SJCRH30 (cell line): ENCODE results near the gene CNTNAP2. TPM values are rescaled to one million over a fixed set of nuclear protein-coding genes. Genes with fewer than 3 reads are reported as not detected.

ENCODE experiments used
- DNase-seq, 2 experiments: peaks; one replicate each; pipeline ENCODE4 v3.0.0-alpha.2; 2015 to 2020
- H3K27ac ChIP-seq: fragments of 250-450 bp; sonication (Bioruptor Pico); 2 replicates; pipeline ENCODE4 v1.5.1; 2020; ENCODE audit warnings: mild to moderate bottlenecking, moderate library complexity
- H3K27me3 ChIP-seq: fragments of 250-450 bp; sonication (Bioruptor Pico); 2 replicates; pipeline ENCODE4 v1.5.1; 2020; ENCODE audit warnings: mild to moderate bottlenecking, moderate library complexity
- H3K36me3 ChIP-seq: fragments of 250-450 bp; sonication (Bioruptor Pico); 2 replicates; pipeline ENCODE4 v1.5.1; 2020; ENCODE audit warnings: mild to moderate bottlenecking, moderate library complexity
- H3K4me1 ChIP-seq: fragments of 250-450 bp; sonication (Bioruptor Pico); 2 replicates; pipeline ENCODE4 v1.5.1; 2020; ENCODE audit warnings: mild to moderate bottlenecking, moderate library complexity
- H3K4me3 ChIP-seq: fragments of 250-450 bp; sonication (Bioruptor Pico); 2 replicates; pipeline ENCODE4 v1.5.1; 2020; ENCODE audit warnings: mild to moderate bottlenecking, moderate library complexity
- H3K9me3 ChIP-seq: fragments of 250-450 bp; sonication (Bioruptor Pico); replicated peaks from 2 replicates; pipeline ENCODE4 v1.5.1; 2020; ENCODE audit warnings: mild to moderate bottlenecking, moderate library complexity
- total RNA-seq: library from RNA; depleted of rRNA; stranded (reverse); fragments of >200 nt; shearing (Covaris generic); gene quantifications from 2 replicates; pipeline ENCODE4 v1.2.3, GENCODE V29; 2014

CNTNAP2 gene
- total RNA-seq, 1 experiment from 2014 or later: not detected

DNA sequence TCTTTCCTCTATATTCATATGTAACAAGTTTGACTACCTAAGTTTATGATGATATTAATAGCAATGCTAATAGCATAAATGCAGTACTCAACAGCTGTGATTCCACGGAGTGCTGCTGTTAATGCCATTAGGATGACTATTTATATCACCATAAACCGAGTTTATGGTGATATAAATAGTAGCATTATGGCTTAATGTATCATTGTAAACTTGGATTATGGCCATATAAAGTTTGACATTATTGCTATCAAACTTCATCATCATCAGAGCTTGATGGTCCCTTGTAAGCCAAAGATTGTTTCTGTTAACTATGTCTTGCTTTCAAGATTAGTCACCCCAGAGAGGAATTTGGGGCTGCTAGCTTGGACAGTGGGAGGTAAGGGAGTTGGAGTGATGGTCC lies 1861.6 kb downstream of the CNTNAP2 start:
- no peaks in the 10 kb centered on the region for H3K9me3 ChIP-seq
- no peaks in the 10 kb centered on the region for H3K27me3 ChIP-seq
- no peak for DNase-seq
- H3K4me1 ChIP-seq: no peaks in the 10 kb centered on the region
- no peaks in the 10 kb centered on the region for H3K36me3 ChIP-seq
- no peak overlapping the region for H3K4me3 ChIP-seq
- H3K27ac ChIP-seq: no peak overlapping the region

DNA sequence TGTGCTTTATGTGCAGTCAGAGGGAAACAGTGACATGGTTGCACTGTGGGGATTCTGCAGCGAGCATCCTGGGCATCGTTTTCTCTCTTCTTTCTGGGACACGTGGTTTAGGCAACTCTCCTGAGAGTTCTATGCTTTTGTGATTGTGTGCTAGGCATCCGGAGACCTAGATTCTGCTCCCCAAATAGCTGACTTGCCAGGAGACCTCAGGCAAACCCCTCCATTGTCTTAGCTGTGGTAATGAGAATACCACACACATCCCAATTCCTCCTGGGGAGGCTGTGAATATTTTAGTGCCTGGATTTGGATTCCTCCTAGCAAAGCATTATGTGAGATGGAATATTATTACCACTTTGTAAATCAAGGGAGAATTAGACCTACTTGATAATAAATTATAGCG lies 1862.0 kb downstream of the CNTNAP2 start:
- no peaks in the 10 kb centered on the region for H3K36me3 ChIP-seq
- H3K27me3 ChIP-seq: no peaks in the 10 kb centered on the region

DNA sequence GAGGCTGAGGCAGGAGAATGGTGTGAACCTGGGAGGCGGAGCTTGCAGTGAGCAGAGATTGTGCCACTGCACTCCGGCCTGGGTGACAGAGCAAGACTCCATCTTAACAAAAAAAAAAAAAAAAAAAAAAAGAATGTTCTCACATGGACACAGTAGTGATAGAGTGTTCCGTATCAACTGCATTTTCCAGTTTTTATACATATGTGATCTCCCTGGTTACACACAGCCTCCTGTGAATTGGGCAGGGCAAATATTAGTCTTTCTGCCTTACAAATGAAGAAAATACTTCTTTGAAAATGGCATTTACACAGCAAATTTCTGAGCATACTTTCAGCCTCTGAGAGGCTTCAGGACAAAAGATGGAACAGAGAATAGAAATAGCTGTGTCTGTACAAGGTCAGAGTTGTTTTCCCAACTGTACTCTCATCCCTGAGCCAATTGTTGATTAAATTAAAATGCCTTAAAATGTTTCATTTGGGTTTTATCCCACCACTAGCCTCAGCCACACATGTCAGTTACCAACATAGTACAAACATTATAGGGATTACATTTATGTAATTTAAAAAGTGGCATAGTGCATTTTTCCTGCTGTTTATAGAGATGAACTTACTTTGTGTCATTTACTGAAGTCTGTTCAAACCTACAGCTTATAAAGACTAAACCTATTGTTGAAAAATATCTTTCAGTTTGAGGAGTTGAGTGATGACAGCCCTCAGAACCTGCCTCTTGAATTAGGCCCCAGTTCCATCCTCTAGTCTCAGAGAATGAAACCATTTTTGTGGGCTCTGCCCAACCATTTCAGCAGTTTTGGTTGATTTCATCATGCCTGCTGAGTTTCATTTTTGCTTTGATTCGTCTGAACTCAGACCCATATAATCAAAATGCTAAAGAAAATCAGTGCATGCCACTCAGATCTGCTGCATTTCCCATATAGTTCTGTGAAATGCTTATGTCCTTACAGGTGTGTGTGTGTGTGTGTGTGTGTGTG lies 1864.5 kb downstream of the CNTNAP2 start:
- Histone ChIP-seq H3K27ac (no peak overlapping the region), H3K36me3 (no peaks in the 10 kb centered on the region), H3K4me3 (no peak overlapping the region), H3K9me3 (no peaks in the 10 kb centered on the region), H3K4me1 (no peaks in the 10 kb centered on the region), H3K27me3 (no peaks in the 10 kb centered on the region)
- no peak for DNase-seq

More for the DNA sequence above, 1862.0 kb downstream of the CNTNAP2 start:
- no peak for DNase-seq
- Histone ChIP-seq H3K27ac (no peak overlapping the region), H3K4me3 (no peak overlapping the region), H3K9me3 (no peaks in the 10 kb centered on the region), H3K4me1 (no peaks in the 10 kb centered on the region)

DNA sequence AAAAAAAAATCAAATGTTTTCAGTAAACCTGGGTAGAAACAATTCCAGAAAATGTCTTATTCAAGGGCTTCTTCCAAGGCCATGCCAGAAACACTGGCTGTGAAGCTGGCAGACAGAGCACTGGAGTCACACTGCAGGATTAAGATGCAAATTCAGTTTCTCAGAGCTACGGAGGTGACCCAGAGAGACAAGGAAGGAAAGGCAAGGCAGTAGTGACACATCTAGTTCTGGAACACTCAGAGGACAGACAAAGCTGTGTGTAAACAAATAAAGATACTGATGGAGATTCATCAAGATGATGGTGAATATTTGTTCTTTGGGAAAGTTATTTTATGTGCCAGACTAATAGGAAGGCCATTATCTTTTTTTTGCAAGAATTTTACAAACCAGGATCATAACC lies 1865.7 kb downstream of the CNTNAP2 start:
- Histone ChIP-seq H3K4me1 (no peaks in the 10 kb centered on the region), H3K9me3 (no peaks in the 10 kb centered on the region)

DNA sequence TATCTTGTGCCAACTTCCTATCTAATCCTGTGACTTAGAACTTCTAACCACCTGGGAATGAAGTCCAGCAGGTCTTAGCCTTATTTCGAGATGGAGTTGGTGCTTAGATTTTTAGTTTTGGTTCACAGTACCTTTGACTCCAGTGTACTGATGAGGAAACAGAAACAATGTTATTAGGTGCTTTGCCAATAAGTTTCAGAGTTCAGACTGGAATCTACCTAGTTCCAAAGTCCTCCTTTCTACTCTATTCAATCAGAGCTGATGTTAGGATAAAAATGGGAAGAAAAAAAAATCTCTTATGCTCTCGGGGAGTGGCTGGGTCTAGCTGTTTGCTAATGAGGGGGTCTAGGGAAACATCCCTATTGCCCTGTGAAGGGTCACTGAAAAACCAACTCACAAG lies 1867.7 kb downstream of the CNTNAP2 start:
- no peaks in the 10 kb centered on the region for H3K36me3 ChIP-seq
- H3K9me3 ChIP-seq: no peaks in the 10 kb centered on the region
- no peaks in the 10 kb centered on the region for H3K4me1 ChIP-seq
- H3K27ac ChIP-seq: no peak overlapping the region
- H3K4me3 ChIP-seq: no peak overlapping the region
- no peaks in the 10 kb centered on the region for H3K27me3 ChIP-seq
- DNase-seq: no peak

More for the DNA sequence above, 1865.7 kb downstream of the CNTNAP2 start:
- Histone ChIP-seq H3K27me3 (no peaks in the 10 kb centered on the region), H3K27ac (no peak overlapping the region), H3K36me3 (no peaks in the 10 kb centered on the region), H3K4me3 (no peak overlapping the region)
- DNase-seq: no peak

DNA sequence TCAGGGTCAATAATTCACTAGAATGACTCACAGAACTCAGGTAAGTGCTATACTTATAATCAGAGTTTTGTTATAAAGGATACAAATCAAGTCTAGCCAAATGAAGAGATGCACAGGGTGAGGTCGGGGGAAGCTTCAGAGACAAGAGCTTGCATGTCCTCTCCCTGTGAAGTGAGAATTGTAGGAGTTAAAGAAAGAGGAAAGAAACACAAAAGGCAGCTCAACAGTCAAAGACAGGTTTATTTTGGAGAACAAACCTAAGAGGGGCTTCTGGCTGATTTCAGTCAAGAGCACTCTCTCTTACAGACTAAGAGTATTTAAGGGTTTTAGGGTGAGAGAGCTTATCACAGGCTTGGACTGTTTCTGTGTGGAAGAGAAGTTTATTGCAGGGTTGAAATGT lies 1873.5 kb downstream of the CNTNAP2 start:
- DNase-seq: no peak
- Histone ChIP-seq H3K27ac (no peak overlapping the region), H3K9me3 (no peaks in the 10 kb centered on the region; the same call in 1 of the 2 replicates), H3K4me1 (no peaks in the 10 kb centered on the region), H3K4me3 (no peak overlapping the region), H3K27me3 (no peaks in the 10 kb centered on the region), H3K36me3 (no peaks in the 10 kb centered on the region)

DNA sequence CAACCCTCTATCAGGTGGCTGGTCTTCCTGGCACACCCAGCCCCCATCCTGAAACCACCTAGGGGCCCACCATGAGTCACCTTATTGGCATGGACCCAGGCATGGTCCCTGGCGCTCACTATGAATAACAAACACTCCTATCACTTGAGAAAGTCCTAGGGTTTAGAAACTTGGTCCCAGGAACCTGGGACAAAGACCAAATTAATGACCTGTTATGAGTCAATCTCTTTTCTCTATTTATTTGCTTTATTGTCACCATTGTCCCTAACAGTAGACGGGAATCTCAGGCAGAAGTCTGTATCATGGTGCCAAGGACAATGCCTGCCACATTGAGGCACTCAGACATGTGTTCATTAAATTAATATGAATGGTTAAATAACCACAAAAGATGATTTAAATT lies 1874.3 kb downstream of the CNTNAP2 start:
- Histone ChIP-seq H3K36me3 (no peaks in the 10 kb centered on the region), H3K9me3 (no peaks in the 10 kb centered on the region; the same call in 1 of the 2 replicates), H3K27ac (no peak overlapping the region), H3K4me3 (no peak overlapping the region), H3K27me3 (no peaks in the 10 kb centered on the region), H3K4me1 (no peaks in the 10 kb centered on the region)
- no peak for DNase-seq

DNA sequence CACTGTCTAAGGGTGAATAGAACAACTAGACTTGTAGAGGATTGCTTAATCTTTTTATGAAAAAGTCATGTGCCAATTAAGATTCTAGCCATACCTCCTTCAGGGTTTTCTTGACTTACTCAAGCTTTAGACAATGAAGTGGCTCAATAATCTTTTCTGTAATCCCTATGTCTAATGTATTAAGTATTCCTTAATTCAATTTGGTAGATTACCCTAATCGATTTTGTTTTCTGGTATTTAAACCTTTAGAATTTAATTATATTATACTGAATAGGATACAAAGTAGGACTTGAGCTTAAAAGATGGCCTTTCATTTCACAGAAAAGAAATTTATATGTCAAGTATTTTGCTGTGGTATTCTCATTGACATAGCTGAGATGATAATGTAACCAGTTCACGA lies 1876.1 kb downstream of the CNTNAP2 start:
- no peak for DNase-seq
- H3K4me3 ChIP-seq: no peak overlapping the region
- H3K4me1 ChIP-seq: no peaks in the 10 kb centered on the region
- H3K36me3 ChIP-seq: no peaks in the 10 kb centered on the region
- H3K9me3 ChIP-seq: no peaks in the 10 kb centered on the region; the same call in 1 of the 2 replicates
- H3K27ac ChIP-seq: no peak overlapping the region
- 0 out of 2 replicates have a peak, but pooled peaks cover 2% of the 10 kb centered on the region for H3K27me3 ChIP-seq

DNA sequence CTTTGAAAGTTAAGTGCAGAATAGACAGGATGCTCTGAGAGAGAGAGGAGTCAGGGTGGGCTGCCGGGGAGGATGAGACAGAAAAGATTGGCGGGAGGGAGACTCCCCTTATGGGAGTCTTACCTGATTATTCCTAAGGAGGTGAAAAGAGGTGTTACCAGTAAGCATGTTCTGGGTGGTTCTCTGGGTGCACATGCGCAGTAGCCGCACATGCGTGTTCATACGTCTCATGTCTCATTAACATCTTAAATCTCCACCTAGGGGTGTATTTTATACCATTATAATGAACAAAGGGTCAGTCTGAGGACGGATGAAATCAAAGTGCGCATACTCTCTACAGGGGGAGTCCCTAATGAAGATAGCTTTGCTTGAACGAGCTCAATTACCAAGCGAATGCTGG lies 1881.0 kb downstream of the CNTNAP2 start:
- no peaks in the 10 kb centered on the region for H3K36me3 ChIP-seq
- H3K4me1 ChIP-seq: no peaks in the 10 kb centered on the region
- H3K4me3 ChIP-seq: no peak overlapping the region
- no peaks in the 10 kb centered on the region for H3K9me3 ChIP-seq
- no peak for DNase-seq
- 0 out of 2 replicates have a peak, but pooled peaks cover 7% of the 10 kb centered on the region for H3K27me3 ChIP-seq
- H3K27ac ChIP-seq: no peak overlapping the region

DNA sequence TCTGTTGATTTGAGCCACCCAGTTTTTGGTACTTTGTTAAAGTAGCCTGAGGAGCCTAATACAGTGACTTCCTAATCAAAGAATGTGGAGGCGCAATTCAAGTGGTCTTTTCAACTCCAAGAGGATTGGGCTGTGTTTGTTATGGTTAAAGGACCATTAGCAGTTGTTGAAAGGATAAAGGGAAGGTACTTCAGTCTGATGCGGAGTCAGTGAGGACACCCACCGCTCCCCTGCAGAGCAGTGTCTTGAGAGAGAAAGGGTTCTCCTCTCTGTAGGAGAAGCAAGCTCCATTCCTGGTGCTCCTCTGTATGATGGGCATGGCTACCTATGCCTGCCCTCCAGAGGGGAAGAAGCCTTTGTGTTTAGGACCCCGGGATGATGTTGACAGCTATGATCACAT lies 1883.4 kb downstream of the CNTNAP2 start:
- no peaks in the 10 kb centered on the region for H3K9me3 ChIP-seq
- no peaks in the 10 kb centered on the region for H3K36me3 ChIP-seq
- no peak overlapping the region for H3K27ac ChIP-seq
- H3K4me3 ChIP-seq: no peak overlapping the region
- H3K27me3 ChIP-seq: 0 out of 2 replicates have a peak, but pooled peaks cover 9% of the 10 kb centered on the region
- no peak for DNase-seq
- H3K4me1 ChIP-seq: no peaks in the 10 kb centered on the region

DNA sequence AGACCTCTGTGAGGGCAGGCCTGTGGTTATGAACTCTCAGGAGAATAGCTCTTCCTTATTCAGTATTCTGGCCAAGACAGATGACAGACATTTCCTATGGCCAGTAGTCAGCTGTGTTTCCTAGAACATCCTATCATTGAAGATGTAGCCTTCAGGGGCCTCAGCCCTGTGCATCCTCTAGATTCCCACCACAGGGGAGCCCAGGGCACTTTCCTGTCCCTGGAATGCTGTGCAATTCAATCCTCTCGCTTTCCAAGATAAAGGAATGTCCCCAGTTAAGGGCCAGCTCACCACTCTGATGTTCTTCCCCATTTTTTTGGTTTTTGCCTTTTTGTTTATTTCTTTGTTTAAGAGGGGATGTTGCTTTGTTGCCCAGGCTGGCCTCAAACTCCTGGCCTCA lies 1895.2 kb downstream of the CNTNAP2 start:
- Histone ChIP-seq H3K27ac (no peak overlapping the region), H3K9me3 (no peaks in the 10 kb centered on the region), H3K4me1 (no peaks in the 10 kb centered on the region), H3K27me3 (peaks cover 10% of the 10 kb centered on the region), H3K4me3 (no peak overlapping the region), H3K36me3 (no peaks in the 10 kb centered on the region)
- DNase-seq: no peak

DNA sequence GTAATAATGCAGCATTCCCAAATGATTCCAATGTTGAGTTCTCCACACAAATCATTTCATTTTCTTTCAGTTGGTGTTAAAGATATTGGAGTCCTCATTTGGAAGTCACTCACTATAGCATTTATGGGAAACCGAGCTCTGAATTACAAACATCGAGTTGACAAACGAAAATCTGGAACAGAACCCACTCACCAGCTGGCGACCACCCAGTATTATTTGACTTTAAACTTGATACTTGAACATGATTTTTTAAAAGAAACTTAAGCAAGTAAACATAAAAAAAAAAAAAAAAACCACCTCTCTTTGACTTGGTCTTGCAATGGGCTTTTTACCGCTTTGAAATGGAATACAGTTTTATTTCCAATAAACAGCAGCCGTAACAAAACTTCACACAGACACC lies 1897.4 kb downstream of the CNTNAP2 start:
- Histone ChIP-seq H3K27ac (no peak overlapping the region), H3K27me3 (peaks cover 9% of the 10 kb centered on the region), H3K4me3 (no peak overlapping the region), H3K9me3 (no peaks in the 10 kb centered on the region), H3K36me3 (no peaks in the 10 kb centered on the region), H3K4me1 (no peaks in the 10 kb centered on the region)
- DNase-seq: no peak

DNA sequence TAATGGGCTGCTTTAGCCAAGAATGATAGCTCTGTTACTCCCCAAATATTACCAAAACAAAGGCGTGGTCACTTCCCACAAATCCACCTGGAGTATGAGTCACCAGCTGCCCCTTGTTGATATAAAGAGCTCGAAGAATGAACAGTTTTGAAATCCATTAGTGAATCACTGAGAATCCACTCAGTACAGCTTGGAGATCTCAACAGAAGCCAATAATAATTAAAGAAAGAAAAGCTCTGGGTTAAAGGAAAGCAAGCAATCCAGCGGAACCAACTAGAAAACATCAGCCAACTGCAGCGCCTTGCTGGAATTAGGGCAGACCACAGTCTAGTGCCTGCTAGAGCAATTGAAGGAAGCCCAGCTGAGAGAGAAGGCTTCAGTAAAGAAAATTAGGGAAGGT lies 1897.9 kb downstream of the CNTNAP2 start:
- Histone ChIP-seq H3K4me3 (no peak overlapping the region), H3K4me1 (no peaks in the 10 kb centered on the region), H3K36me3 (no peaks in the 10 kb centered on the region), H3K9me3 (no peaks in the 10 kb centered on the region), H3K27me3 (peaks cover 7% of the 10 kb centered on the region), H3K27ac (no peak overlapping the region)
- DNase-seq: no peak

DNA sequence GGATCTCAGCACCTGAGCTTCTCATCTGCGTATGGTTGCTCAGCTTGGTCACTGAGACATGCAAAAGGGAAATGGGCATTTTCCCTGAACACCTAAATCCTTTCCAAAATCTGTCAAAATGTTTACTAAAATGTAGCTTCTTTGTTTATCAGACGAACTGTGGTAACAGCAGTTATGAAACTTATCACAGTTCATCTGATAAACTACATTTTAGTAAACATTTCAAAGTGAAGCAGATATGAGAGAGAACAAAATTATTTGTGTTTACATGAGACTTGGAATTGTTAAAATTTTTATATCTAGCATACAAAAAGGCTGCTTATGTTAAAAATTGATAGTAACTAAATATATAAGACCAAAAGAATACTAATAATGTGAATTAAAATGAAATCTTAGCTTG lies 1900.5 kb downstream of the CNTNAP2 start:
- no peak for DNase-seq
- Histone ChIP-seq H3K27ac (no peak overlapping the region), H3K9me3 (no peaks in the 10 kb centered on the region), H3K4me3 (no peak overlapping the region), H3K27me3 (peaks cover 12% of the 10 kb centered on the region), H3K36me3 (no peaks in the 10 kb centered on the region), H3K4me1 (no peaks in the 10 kb centered on the region)

DNA sequence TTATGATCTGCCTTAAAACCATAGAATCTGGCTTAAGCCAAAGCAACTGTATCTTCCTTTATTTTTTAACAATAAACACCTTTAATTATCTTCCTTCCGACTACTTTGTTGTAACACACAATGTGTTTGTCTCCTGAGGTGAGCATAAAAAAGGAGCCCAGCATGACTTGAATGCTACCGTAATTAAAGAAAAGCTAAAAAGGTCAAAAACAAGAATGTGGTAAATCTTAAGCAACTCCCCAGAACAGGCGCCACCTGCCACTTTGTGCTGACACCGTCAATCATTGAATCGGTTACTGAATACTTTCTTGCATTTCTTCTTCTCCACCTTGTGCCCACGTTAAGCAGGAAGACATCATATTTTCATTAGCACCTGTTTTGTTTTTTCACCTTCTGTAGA lies 1904.1 kb downstream of the CNTNAP2 start:
- Histone ChIP-seq H3K36me3 (no peaks in the 10 kb centered on the region), H3K9me3 (no peaks in the 10 kb centered on the region), H3K4me3 (no peak overlapping the region), H3K27me3 (peaks cover 14% of the 10 kb centered on the region), H3K27ac (no peak overlapping the region), H3K4me1 (no peaks in the 10 kb centered on the region)
- no peak for DNase-seq
